Neural cell (in vitro differentiated cells): ENCODE results near the gene SIAE. TPM values are rescaled to one million over a fixed set of nuclear protein-coding genes. Genes with fewer than 3 reads are reported as not detected.

Experiments used
- H2AFZ ChIP-seq: fragments of 200-600, 300-800 bp; sonication (generic), shearing (Covaris generic); 2 replicates; pipeline ENCODE4 v1.6.0; 2014; ENCODE audit warnings: low read depth, mild to moderate bottlenecking, antibody characterized with exemption, low read length, moderate library complexity
- H3F3A ChIP-seq: fragments of 200-600 bp; shearing (Covaris generic); 2 replicates; pipeline ENCODE4 v1.6.1; 2016; ENCODE audit warnings: mild to moderate bottlenecking, moderate library complexity, mixed read lengths, antibody characterized with exemption, low read length; ENCODE audit not compliant: insufficient read depth, poor library complexity, severe bottlenecking
- H3K27ac ChIP-seq: fragments of 200-600, 300-800 bp; sonication (generic), shearing (Covaris generic); 2 replicates; pipeline ENCODE4 v1.5.1; 2014; ENCODE audit warnings: mild to moderate bottlenecking, low read length, moderate library complexity
- H3K27me3 ChIP-seq: fragments of 300-800, 200-600 bp; sonication (generic), shearing (Covaris generic); 2 replicates; pipeline ENCODE4 v1.6.0; 2014; ENCODE audit warnings: mild to moderate bottlenecking, low read depth, low read length, moderate library complexity; ENCODE audit not compliant: insufficient read depth
- H3K36me3 ChIP-seq: fragments of 300-800, 200-600 bp; sonication (generic), shearing (Covaris generic); 2 replicates; pipeline ENCODE4 v1.5.1; 2014; ENCODE audit warnings: mild to moderate bottlenecking, antibody characterized with exemption, low read length, moderate library complexity; ENCODE audit not compliant: insufficient read depth
- H3K4me2 ChIP-seq: fragments of 300-800, 200-600 bp; sonication (generic), shearing (Covaris generic); 2 replicates; pipeline ENCODE4 v1.6.0; 2014; ENCODE audit warnings: mild to moderate bottlenecking, low read length
- H3K4me3 ChIP-seq: fragments of 300-800, 200-600 bp; sonication (generic), shearing (Covaris generic); 2 replicates; pipeline ENCODE4 v1.5.1; 2014; ENCODE audit warnings: mild to moderate bottlenecking, low read length, moderate library complexity
- H3K79me2 ChIP-seq: fragments of 200-600 bp; shearing (Covaris generic); replicated peaks from 2 replicates; pipeline ENCODE4 v1.6.0; 2014; ENCODE audit warnings: mild to moderate bottlenecking, low read length, moderate library complexity; ENCODE audit not compliant: insufficient read depth
- H3K9ac ChIP-seq: fragments of 300-800, 200-600 bp; sonication (generic), shearing (Covaris generic); 2 replicates; pipeline ENCODE4 v1.6.1; 2016; ENCODE audit warnings: mild to moderate bottlenecking, low read length, mixed read lengths
- H3K9me2 ChIP-seq: fragments of 200-600 bp; shearing (Covaris generic); 2 replicates; pipeline ENCODE4 v1.6.1; 2016; ENCODE audit warnings: mild to moderate bottlenecking, low read length, mixed read lengths; ENCODE audit not compliant: insufficient read depth
- H3K9me3 ChIP-seq: fragments of 200-600, 300-800 bp; sonication (generic), shearing (Covaris generic); 2 replicates; pipeline ENCODE4 v1.6.1; 2016; ENCODE audit warnings: mild to moderate bottlenecking, mixed run types, low read length, moderate library complexity, mixed read lengths
- H4K20me1 ChIP-seq: fragments of 200-600 bp; shearing (Covaris generic); 2 replicates; pipeline ENCODE4 v1.6.1; 2016; ENCODE audit warnings: mild to moderate bottlenecking, mixed run types; ENCODE audit not compliant: insufficient read depth
- EP300 ChIP-seq: fragments of 450-650 bp; conservative IDR thresholded peaks from 2 replicates; pipeline ENCODE4 v1.6.1; 2014; ENCODE audit warnings: antibody characterized with exemption, mild to moderate bottlenecking, moderate library complexity; ENCODE audit not compliant: poor library complexity, severe bottlenecking
- EZH2 ChIP-seq: fragments of 200-600, 300-800 bp; shearing (Covaris generic), sonication (generic); IDR thresholded peaks from 2 replicates; pipeline ENCODE4 v1.6.1; 2014; ENCODE audit warnings: antibody characterized with exemption, low read length, borderline replicate concordance, mild to moderate bottlenecking; ENCODE audit not compliant: insufficient read depth, poor library complexity, severe bottlenecking
- MXI1 ChIP-seq: fragments of 450-650 bp; conservative IDR thresholded peaks from 2 replicates; pipeline ENCODE4 v1.6.1; 2014; ENCODE audit warnings: antibody characterized with exemption, mild to moderate bottlenecking; ENCODE audit not compliant: poor library complexity, severe bottlenecking
- POLR2AphosphoS5 ChIP-seq: IDR thresholded peaks from 2 replicates; pipeline ENCODE4 v1.6.1; 2012
- SMC3 ChIP-seq: fragments of 450-650 bp; conservative IDR thresholded peaks from 2 replicates; pipeline ENCODE4 v1.6.1; 2014; ENCODE audit warnings: antibody characterized with exemption, mild to moderate bottlenecking, moderate library complexity; ENCODE audit not compliant: poor library complexity
- TAF1 ChIP-seq: IDR thresholded peaks from 2 replicates; pipeline ENCODE4 v1.6.1; 2012; ENCODE audit warnings: low read depth
- polyA plus RNA-seq: library from polyadenylated mRNA; depleted of rRNA; stranded (reverse); fragments of >200 nt; gene quantifications from 2 replicates; pipeline ENCODE4 v1.2.3, GENCODE V29; 2014
- TF ChIP-seq, protein P1 (sequence below): IDR thresholded peaks from 2 replicates; pipeline ENCODE4 v1.6.1; 2012; ENCODE audit warnings: borderline replicate concordance
- TF ChIP-seq, protein P2 (sequence below): fragments of 450-650 bp; IDR thresholded peaks from 2 replicates; pipeline ENCODE4 v1.5.1; 2014; ENCODE audit warnings: antibody characterized with exemption, mild to moderate bottlenecking, moderate library complexity; ENCODE audit not compliant: poor library complexity, severe bottlenecking

The SIAE gene
- polyA plus RNA-seq, 1 donor from 2014 or later = 4.0 TPM

DNA sequence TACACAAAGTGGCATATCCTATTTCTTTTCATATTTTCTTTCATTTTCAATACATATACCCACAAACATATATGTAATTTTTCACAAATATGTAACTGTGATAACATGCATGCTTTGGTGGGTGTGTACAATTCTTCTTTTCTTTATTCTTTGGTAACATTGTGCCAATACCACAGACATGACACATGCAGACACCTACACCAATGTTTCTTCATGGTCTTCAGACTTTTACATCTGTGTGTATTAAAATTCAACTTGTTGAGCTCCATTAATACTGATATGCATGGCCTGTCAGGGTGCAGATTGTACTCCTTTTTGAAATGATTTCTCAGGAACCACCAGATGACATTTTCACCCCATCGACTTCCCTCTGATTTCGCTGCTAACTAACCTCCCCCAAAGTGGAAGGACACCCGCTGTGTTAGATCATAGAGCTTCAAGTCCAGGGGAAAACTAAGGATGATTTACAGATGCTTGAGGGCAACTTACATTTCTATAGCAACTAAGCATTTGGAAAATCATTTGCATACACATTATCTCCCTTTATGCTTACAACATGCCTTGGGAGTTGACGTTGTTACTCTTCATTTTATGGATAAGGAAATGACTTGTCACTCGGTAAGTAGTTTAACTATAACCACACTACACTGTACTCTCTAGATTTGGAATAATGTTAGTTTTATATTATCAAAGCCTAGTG is 72.8 kb downstream of the SIAE start:
- no peaks in the 10 kb centered on the region for H3K9me2 ChIP-seq
- H3F3A ChIP-seq = peaks cover 4% of the 10 kb centered on the region
- H3K9me3 ChIP-seq = no peaks in the 10 kb centered on the region
- H3K27ac ChIP-seq = peak overlapping the region; percentile 90
- H2AFZ ChIP-seq = no peak overlapping the region
- peak overlapping the region; percentile 29 for H3K4me2 ChIP-seq
- no peaks in the 10 kb centered on the region for H3K27me3 ChIP-seq
- H3K4me3 ChIP-seq = peak overlapping the region; percentile 21
- H4K20me1 ChIP-seq = no peaks in the 10 kb centered on the region
- no peak overlapping the region for H3K9ac ChIP-seq
- peak; percentile 86 for TF ChIP-seq EP300
- no peak for TF ChIP-seq SMC3
- TF ChIP-seq, protein P1, sequence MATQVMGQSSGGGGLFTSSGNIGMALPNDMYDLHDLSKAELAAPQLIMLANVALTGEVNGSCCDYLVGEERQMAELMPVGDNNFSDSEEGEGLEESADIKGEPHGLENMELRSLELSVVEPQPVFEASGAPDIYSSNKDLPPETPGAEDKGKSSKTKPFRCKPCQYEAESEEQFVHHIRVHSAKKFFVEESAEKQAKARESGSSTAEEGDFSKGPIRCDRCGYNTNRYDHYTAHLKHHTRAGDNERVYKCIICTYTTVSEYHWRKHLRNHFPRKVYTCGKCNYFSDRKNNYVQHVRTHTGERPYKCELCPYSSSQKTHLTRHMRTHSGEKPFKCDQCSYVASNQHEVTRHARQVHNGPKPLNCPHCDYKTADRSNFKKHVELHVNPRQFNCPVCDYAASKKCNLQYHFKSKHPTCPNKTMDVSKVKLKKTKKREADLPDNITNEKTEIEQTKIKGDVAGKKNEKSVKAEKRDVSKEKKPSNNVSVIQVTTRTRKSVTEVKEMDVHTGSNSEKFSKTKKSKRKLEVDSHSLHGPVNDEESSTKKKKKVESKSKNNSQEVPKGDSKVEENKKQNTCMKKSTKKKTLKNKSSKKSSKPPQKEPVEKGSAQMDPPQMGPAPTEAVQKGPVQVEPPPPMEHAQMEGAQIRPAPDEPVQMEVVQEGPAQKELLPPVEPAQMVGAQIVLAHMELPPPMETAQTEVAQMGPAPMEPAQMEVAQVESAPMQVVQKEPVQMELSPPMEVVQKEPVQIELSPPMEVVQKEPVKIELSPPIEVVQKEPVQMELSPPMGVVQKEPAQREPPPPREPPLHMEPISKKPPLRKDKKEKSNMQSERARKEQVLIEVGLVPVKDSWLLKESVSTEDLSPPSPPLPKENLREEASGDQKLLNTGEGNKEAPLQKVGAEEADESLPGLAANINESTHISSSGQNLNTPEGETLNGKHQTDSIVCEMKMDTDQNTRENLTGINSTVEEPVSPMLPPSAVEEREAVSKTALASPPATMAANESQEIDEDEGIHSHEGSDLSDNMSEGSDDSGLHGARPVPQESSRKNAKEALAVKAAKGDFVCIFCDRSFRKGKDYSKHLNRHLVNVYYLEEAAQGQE = peak; percentile 68
- peak; percentile 43 for TF ChIP-seq POLR2AphosphoS5
- H3K36me3 ChIP-seq = no peaks in the 10 kb centered on the region
- no peaks in the 10 kb centered on the region for H3K79me2 ChIP-seq

DNA sequence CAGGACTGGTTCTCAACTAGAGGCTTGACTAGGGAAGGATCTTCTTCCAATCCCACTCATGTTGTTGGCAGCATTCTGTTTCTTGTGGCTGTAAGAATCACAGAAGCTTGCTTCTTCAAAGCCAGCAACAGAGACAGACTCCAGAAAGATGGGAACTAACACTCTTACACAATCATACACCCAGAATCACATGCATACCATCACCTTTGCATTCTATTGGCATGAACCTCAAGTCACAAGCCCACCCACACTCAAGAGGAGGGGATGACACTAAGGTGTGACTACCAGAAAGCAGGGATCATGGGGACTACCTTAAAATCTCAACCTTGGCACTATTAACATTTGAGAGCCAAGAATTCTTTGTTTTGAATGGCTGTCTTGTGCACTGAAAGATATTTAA is 75.9 kb downstream of the SIAE start:
- Histone ChIP-seq H3K4me3 (no peak overlapping the region), H3K9ac (no peak overlapping the region), H3K79me2 (no peaks in the 10 kb centered on the region), H3K9me3 (no peaks in the 10 kb centered on the region), H3F3A (peaks cover 4% of the 10 kb centered on the region), H3K27me3 (no peaks in the 10 kb centered on the region), H3K36me3 (no peaks in the 10 kb centered on the region), H2AFZ (no peak overlapping the region), H3K4me2 (no peak overlapping the region), H4K20me1 (no peaks in the 10 kb centered on the region), H3K27ac (no peak overlapping the region), H3K9me2 (no peaks in the 10 kb centered on the region)
- TF ChIP-seq MXI1 = no peak
- TF ChIP-seq TAF1 = no peak
- TF ChIP-seq, protein P1 = no peak
- TF ChIP-seq EP300 = no peak
- TF ChIP-seq, protein P2, sequence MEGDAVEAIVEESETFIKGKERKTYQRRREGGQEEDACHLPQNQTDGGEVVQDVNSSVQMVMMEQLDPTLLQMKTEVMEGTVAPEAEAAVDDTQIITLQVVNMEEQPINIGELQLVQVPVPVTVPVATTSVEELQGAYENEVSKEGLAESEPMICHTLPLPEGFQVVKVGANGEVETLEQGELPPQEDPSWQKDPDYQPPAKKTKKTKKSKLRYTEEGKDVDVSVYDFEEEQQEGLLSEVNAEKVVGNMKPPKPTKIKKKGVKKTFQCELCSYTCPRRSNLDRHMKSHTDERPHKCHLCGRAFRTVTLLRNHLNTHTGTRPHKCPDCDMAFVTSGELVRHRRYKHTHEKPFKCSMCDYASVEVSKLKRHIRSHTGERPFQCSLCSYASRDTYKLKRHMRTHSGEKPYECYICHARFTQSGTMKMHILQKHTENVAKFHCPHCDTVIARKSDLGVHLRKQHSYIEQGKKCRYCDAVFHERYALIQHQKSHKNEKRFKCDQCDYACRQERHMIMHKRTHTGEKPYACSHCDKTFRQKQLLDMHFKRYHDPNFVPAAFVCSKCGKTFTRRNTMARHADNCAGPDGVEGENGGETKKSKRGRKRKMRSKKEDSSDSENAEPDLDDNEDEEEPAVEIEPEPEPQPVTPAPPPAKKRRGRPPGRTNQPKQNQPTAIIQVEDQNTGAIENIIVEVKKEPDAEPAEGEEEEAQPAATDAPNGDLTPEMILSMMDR = no peak
- TF ChIP-seq POLR2AphosphoS5 = no peak
- no peak for TF ChIP-seq EZH2
